H9 (cell line): ENCODE data around the gene FAM200C. TPM values are rescaled to one million over a fixed set of nuclear protein-coding genes. Genes with fewer than 3 reads are reported as not detected.

Source experiments
- DNase-seq: peaks from one replicate; pipeline ENCODE4 v3.0.0-alpha.2; 2017
- H2AFZ ChIP-seq: one replicate; pipeline ENCODE4 v1.6.1; 2013; ENCODE audit warnings: mild to moderate bottlenecking, low read length, control low read depth, moderate library complexity
- H2AK5ac ChIP-seq: 2 replicates; pipeline ENCODE4 v1.6.1; 2013; ENCODE audit warnings: low read length, control low read depth, mixed read lengths; ENCODE audit not compliant: insufficient read length
- H2BK120ac ChIP-seq: one replicate; pipeline ENCODE4 v1.6.1; 2013; ENCODE audit warnings: low read depth, mild to moderate bottlenecking, low read length, control low read depth, inconsistent platforms; ENCODE audit not compliant: poor library complexity, severe bottlenecking
- H2BK12ac ChIP-seq: 2 replicates; pipeline ENCODE4 v1.6.1; 2013; ENCODE audit warnings: low read length, control low read depth, mixed read lengths, low read depth; ENCODE audit not compliant: insufficient read length
- H2BK15ac ChIP-seq: 2 replicates; pipeline ENCODE4 v1.6.1; 2013; ENCODE audit warnings: low read depth, low read length, control low read depth
- H2BK20ac ChIP-seq: one replicate; pipeline ENCODE4 v1.6.1; 2013; ENCODE audit warnings: low read depth, mild to moderate bottlenecking, low read length, control low read depth, inconsistent platforms; ENCODE audit not compliant: poor library complexity, severe bottlenecking
- H2BK5ac ChIP-seq: 2 replicates; pipeline ENCODE4 v1.6.1; 2013; ENCODE audit warnings: low read length, control low read depth, mixed read lengths; ENCODE audit not compliant: insufficient read length
- H3K14ac ChIP-seq: 2 replicates; pipeline ENCODE4 v1.6.1; 2013; ENCODE audit warnings: low read length, control low read depth; ENCODE audit not compliant: insufficient read depth
- H3K18ac ChIP-seq: 2 replicates; pipeline ENCODE4 v1.6.1; 2013; ENCODE audit warnings: low read depth, mild to moderate bottlenecking, mixed read lengths, low read length, control low read depth; ENCODE audit not compliant: insufficient read length
- H3K23ac ChIP-seq: 2 replicates; pipeline ENCODE4 v1.6.1; 2013; ENCODE audit warnings: low read length, control low read depth, mixed read lengths, low read depth; ENCODE audit not compliant: insufficient read length
- H3K23me2 ChIP-seq: 2 replicates; pipeline ENCODE4 v1.6.1; 2013; ENCODE audit warnings: low read depth, mild to moderate bottlenecking, mixed read lengths, low read length, control low read depth; ENCODE audit not compliant: insufficient read length, poor library complexity, severe bottlenecking
- H3K27ac ChIP-seq: 2 replicates; pipeline ENCODE4 v1.5.1; 2013; ENCODE audit warnings: low read length, control low read depth, mixed read lengths, low read depth; ENCODE audit not compliant: insufficient read length
- H3K27me3 ChIP-seq: 2 replicates; pipeline ENCODE4 v1.6.1; 2013; ENCODE audit warnings: low read length, control low read depth, inconsistent platforms; ENCODE audit not compliant: insufficient read depth
- H3K4ac ChIP-seq: 2 replicates; pipeline ENCODE4 v1.6.1; 2013; ENCODE audit warnings: low read depth, mild to moderate bottlenecking, control low read depth, inconsistent platforms, low read length, moderate library complexity
- H3K4me1 ChIP-seq: 2 replicates; pipeline ENCODE4 v1.6.1; 2013; ENCODE audit warnings: low read length, control low read depth, inconsistent platforms; ENCODE audit not compliant: insufficient read depth
- H3K4me2 ChIP-seq: 2 replicates; pipeline ENCODE4 v1.6.1; 2013; ENCODE audit warnings: low read length, control low read depth, mixed read lengths; ENCODE audit not compliant: insufficient read length, insufficient read depth
- H3K56ac ChIP-seq: 2 replicates; pipeline ENCODE4 v1.6.1; 2013; ENCODE audit warnings: low read depth, mild to moderate bottlenecking, mixed read lengths, low read length, control low read depth; ENCODE audit not compliant: insufficient read length
- H3K79me1 ChIP-seq: 2 replicates; pipeline ENCODE4 v1.6.1; 2013; ENCODE audit warnings: low read depth, mild to moderate bottlenecking, moderate library complexity, low read length, control low read depth, inconsistent platforms; ENCODE audit not compliant: insufficient read depth, poor library complexity, severe bottlenecking
- H3K79me2 ChIP-seq: 2 replicates; pipeline ENCODE4 v1.6.1; 2013; ENCODE audit warnings: low read length, control low read depth, inconsistent platforms; ENCODE audit not compliant: insufficient read depth
- H3K9ac ChIP-seq: 2 replicates; pipeline ENCODE4 v1.6.1; 2013; ENCODE audit warnings: low read length, control low read depth, mixed read lengths; ENCODE audit not compliant: insufficient read length; ENCODE audit errors: extremely low read depth
- H3K9me3 ChIP-seq: one replicate; pipeline ENCODE4 v1.6.1; 2013; ENCODE audit warnings: low read depth, low read length, inconsistent platforms; ENCODE audit not compliant: control insufficient read depth
- H3T11ph ChIP-seq: one replicate; pipeline ENCODE4 v1.6.1; 2013; ENCODE audit warnings: mild to moderate bottlenecking, low read length, control low read depth, inconsistent platforms
- H4K20me1 ChIP-seq: one replicate; pipeline ENCODE4 v1.6.1; 2013; ENCODE audit not compliant: control insufficient read depth, insufficient read length, insufficient read depth
- H4K5ac ChIP-seq: 2 replicates; pipeline ENCODE4 v1.6.1; 2013; ENCODE audit warnings: low read depth, mild to moderate bottlenecking, mixed read lengths, low read length, control low read depth; ENCODE audit not compliant: insufficient read length
- H4K8ac ChIP-seq: replicated peaks from 2 replicates; pipeline ENCODE4 v1.6.1; 2013; ENCODE audit warnings: low read length, control low read depth, mixed read lengths, low read depth; ENCODE audit not compliant: insufficient read length
- H4K91ac ChIP-seq: 2 replicates; pipeline ENCODE4 v1.6.1; 2013; ENCODE audit warnings: low read depth, mild to moderate bottlenecking, moderate library complexity, mixed read lengths, low read length, control low read depth; ENCODE audit not compliant: insufficient read length
- H3K27ac Mint-ChIP-seq, 3 experiments: 2 replicates in 2 of 3; 3 replicates in 1 of 3; pipeline ENCODE4 v1.8.0; 2020 to 2021; ENCODE audit warnings: mixed read lengths in 3 of 3, mild to moderate bottlenecking in 1 of 3, moderate library complexity in 1 of 3
- H3K27me3 Mint-ChIP-seq: 2 replicates; pipeline ENCODE4 v1.8.0; 2021; ENCODE audit warnings: low read depth, mild to moderate bottlenecking, moderate library complexity, mixed read lengths
- H3K36me3 Mint-ChIP-seq, 3 experiments: 2 replicates in 2 of 3; 3 replicates in 1 of 3; pipeline ENCODE4 v1.8.0; 2020 to 2021; ENCODE audit warnings: low read depth in 3 of 3, mixed read lengths in 3 of 3; ENCODE audit not compliant: insufficient read depth in 1 of 3
- H3K4me1 Mint-ChIP-seq, 2 experiments: 2 replicates each; pipeline ENCODE4 v1.8.0; 2020; ENCODE audit warnings: mixed read lengths in 2 of 2
- H3K4me3 Mint-ChIP-seq, 2 experiments: 2 replicates in 1 of 2; 3 replicates in 1 of 2; pipeline ENCODE4 v1.8.0; 2020 to 2021; ENCODE audit warnings: mild to moderate bottlenecking in 2 of 2, mixed read lengths in 2 of 2, moderate library complexity in 1 of 2
- H3K9me3 Mint-ChIP-seq, 2 experiments: 2 replicates in 1 of 2; 3 replicates in 1 of 2; pipeline ENCODE4 v1.8.0; 2020; ENCODE audit warnings: mild to moderate bottlenecking in 2 of 2, mixed read lengths in 2 of 2, moderate library complexity in 1 of 2
- CTCF ChIP-seq: fragments of 200-600 bp; sonication (generic); conservative IDR thresholded peaks from 3 replicates; pipeline ENCODE4 v1.8.0; 2021; ENCODE audit warnings: antibody characterized with exemption, mild to moderate bottlenecking
- WGBS: extraction: QIAGEN DNeasy Blood & Tissue Kit; methylation state at CpG from one replicate; pipeline ENCODE4 v1.1.7; 2013; ENCODE audit warnings: missing lambda C conversion rate, low lambda C conversion rate, mixed read lengths; ENCODE audit not compliant: insufficient read length; ENCODE audit errors: extremely low coverage; 5-methylcytosine and 5-hydroxymethylcytosine counted together
- total RNA-seq: library from RNA; stranded (reverse); gene quantifications from 2 replicates; pipeline ENCODE4 v1.2.1, GENCODE V29; 2021

The FAM200C gene
- total RNA-seq, 1 experiment from 2014 or later: 4.3 TPM

GRCh38 chr5:160360310-160360709 lies 39.5 kb downstream of the FAM200C start:
- Histone ChIP-seq H4K20me1 (no peaks in the 10 kb centered on the region), H2BK15ac (no peak overlapping the region), H3K79me2 (no peaks in the 10 kb centered on the region), H3K79me1 (no peaks in the 10 kb centered on the region), H3K14ac (no peak overlapping the region), H2BK120ac (no peak overlapping the region), H2BK12ac (no peak overlapping the region), H3K4ac (no peak overlapping the region), H4K8ac (no peak overlapping the region), H3K9me3 (no peaks in the 10 kb centered on the region), H3K56ac (no peak overlapping the region), H3K23me2 (no peaks in the 10 kb centered on the region), H3K18ac (no peak overlapping the region), H4K5ac (no peak overlapping the region), H3K9ac (no peak overlapping the region), H2AFZ (no peak overlapping the region), H3K27ac (no peak overlapping the region), H3T11ph (no peak overlapping the region), H3K27me3 (no peaks in the 10 kb centered on the region), H2BK5ac (no peak overlapping the region), H2AK5ac (no peak overlapping the region), H3K4me1 (0 out of 2 replicates have a peak, but pooled peaks cover 2% of the 10 kb centered on the region), H3K23ac (no peak overlapping the region), H4K91ac (no peak overlapping the region), H3K4me2 (no peak overlapping the region), H2BK20ac (no peak overlapping the region)
- Mint-ChIP-seq H3K4me1 (peaks cover 9 to 23% of the 10 kb centered on the region in 2 experiments), H3K36me3 (no peaks in the 10 kb centered on the region), H3K4me3 (no peak overlapping the region), H3K27me3 (peaks cover 3% of the 10 kb centered on the region), H3K9me3 (no peaks in the 10 kb centered on the region), H3K27ac (no peak overlapping the region)
- TF ChIP-seq CTCF: peak; percentile 48
- no CpG with 5 or more reads among the region's 3 CpGs for WGBS
- DNase-seq: peak; percentile 33
